HAP-1 (cell line): ENCODE results near the gene LMOD2.

Source experiments
- DNase-seq, 2 experiments: peaks; one replicate each; pipeline ENCODE4 v3.0.0-alpha.2; 2016 to 2020; ENCODE audit warnings: low spot score in 2 of 2
- H3K27me3 ChIP-seq: fragments of 250-450 bp; sonication (Bioruptor Pico); 2 replicates; pipeline ENCODE4 v1.5.1; 2020; ENCODE audit warnings: low read depth, mild to moderate bottlenecking, moderate library complexity
- H3K36me3 ChIP-seq: fragments of 250-450 bp; sonication (Bioruptor Pico); replicated peaks from 2 replicates; pipeline ENCODE4 v1.5.1; 2020; ENCODE audit warnings: mild to moderate bottlenecking
- H3K4me1 ChIP-seq: fragments of 250-450 bp; sonication (Bioruptor Pico); 2 replicates; pipeline ENCODE4 v1.5.1; 2020; ENCODE audit warnings: mild to moderate bottlenecking
- H3K4me3 ChIP-seq: fragments of 250-450 bp; sonication (Bioruptor Pico); 2 replicates; pipeline ENCODE4 v1.5.1; 2020; ENCODE audit warnings: mild to moderate bottlenecking, moderate library complexity
- H3K9me3 ChIP-seq: fragments of 250-450 bp; sonication (Bioruptor Pico); 2 replicates; pipeline ENCODE4 v1.5.1; 2020; ENCODE audit warnings: mild to moderate bottlenecking, moderate library complexity
- in situ Hi-C: fragments of 300-500 bp; cut with MboI; formaldehyde crosslinking; loops from 3 replicates; pipeline ENCODE4 v1.14.3; 2020; ENCODE audit warnings: low sequenced_read_pairs, inconsistent platforms, mixed read lengths

LMOD2 gene

DNA sequence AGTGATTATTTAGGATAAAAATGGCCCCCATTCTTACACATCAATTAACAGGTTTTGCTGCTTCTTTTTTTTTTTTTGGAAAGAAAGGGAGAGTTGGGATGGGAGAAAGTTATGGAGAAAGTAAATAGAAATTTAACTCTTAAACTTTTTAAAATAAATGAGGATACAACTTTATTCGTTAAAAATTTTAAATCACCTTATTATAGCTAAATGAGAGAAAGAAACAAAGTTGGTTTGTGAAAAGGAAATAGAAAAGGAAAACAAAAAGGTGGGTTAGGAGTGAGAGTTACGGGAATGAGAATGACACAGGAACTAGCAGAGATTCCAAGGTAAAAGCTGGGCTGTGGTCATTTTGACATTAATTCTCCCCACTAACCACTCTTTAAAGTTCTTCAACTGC, 34.9 kb downstream of the LMOD2 start:
- H3K9me3 ChIP-seq, result no peaks in the 10 kb centered on the region
- H3K36me3 ChIP-seq, result peaks cover 28% of the 10 kb centered on the region
- in situ Hi-C loops, result no loop called here
- no peak for DNase-seq
- no peak overlapping the region for H3K4me3 ChIP-seq
- H3K4me1 ChIP-seq, result peaks cover 14% of the 10 kb centered on the region
- no peaks in the 10 kb centered on the region for H3K27me3 ChIP-seq

DNA sequence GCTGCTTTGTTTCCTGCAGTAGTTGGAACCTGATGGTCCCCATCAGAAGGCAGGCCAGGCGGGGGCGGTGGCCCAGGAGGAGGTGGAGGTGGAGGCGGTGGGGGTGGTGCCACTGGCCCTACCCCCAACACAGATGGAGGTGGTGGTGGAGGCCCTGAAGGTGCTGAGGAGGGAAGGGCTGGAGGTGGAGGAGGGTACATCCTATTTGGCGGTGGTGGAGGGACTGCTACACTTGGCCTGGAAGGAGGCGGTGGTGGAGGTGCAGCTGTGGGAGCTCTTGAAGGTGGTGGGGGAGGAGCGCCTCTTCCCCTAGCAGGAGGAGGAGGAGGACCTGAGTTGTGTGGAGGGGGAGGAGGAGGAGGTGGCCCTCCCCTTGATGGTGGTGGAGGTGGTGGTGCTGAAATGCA, 36.8 kb downstream of the LMOD2 start:
- Histone ChIP-seq H3K4me3 (no peak overlapping the region), H3K4me1 (peaks cover 29% of the 10 kb centered on the region), H3K27me3 (no peaks in the 10 kb centered on the region), H3K36me3 (peaks cover 31% of the 10 kb centered on the region), H3K9me3 (no peaks in the 10 kb centered on the region)
- in situ Hi-C loops, result no loop called here
- DNase-seq, result peak in 1 of 2 experiments; percentile 42

DNA sequence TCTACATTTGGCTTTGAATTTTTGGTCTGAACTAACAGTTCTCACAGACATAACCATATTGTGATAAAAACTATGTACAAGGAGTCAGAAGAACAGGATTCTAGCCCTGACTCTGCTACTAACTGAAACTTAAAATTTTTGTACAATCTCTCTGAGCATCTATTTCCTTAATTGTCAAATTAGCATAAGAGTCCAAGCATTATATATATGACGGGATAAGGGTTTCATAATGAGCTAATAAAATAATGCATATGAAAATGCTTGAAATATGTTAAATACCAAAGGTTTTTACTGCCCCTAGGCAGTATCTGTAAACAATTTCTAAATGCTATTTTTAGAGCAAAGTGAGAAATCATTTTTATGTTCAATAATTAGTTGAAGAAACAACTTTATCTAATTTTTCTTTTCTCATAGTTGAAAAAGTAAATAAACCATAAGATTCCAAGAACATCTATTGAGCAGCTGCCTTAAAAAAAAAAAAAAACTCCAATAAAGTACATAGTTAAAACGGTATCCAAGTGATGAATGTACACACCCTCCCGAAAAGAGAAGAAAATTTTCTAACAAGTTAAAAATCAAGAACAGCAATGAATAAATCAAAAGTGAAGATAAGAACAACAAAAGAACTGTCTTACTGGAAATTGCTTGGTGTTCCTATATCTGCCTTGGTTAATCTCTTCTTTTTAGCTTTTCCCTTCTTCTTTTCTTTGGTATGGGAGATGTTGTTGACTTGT, 40.4 kb downstream of the LMOD2 start:
- DNase-seq, result peak in 1 of 2 experiments; percentile 73
- Histone ChIP-seq H3K9me3 (no peaks in the 10 kb centered on the region), H3K4me1 (peaks cover 29% of the 10 kb centered on the region), H3K36me3 (peaks cover 19% of the 10 kb centered on the region), H3K27me3 (no peaks in the 10 kb centered on the region), H3K4me3 (no peak overlapping the region)
- in situ Hi-C loops, result no loop called here

DNA sequence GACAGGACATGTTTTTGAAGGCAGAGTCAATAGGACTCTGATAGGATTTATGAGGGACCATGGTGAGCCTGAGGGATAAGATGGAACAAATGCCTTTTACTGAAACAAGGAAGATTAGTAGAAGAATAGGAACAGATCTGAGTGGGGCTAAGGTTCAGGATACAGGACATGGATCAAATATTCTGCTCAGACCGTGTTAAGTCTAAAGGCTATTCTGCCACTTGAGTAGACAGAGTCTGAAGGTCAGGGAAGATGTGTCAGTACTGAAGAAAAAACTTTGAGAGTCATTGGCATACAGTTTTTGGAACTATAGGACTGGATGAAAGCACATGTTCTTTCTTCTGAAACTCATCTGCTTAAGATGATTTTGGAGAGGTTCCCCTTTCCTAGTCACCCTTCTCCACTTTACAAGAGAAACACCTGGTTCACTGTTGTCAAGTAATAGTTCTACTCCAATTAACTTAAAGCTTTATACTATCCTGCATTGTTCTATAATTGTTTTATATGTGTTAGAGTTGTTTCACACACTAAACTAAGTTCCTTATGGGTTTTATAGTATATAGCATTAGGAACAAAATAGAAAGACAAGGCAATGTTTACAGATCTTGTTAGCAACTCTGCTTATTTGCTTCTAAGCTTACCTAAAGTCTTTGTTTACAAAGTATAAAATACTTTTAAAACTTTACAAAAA, 49.7 kb downstream of the LMOD2 start:
- Histone ChIP-seq H3K27me3 (no peaks in the 10 kb centered on the region), H3K36me3 (peaks cover 39% of the 10 kb centered on the region), H3K9me3 (no peaks in the 10 kb centered on the region), H3K4me1 (peaks cover 10% of the 10 kb centered on the region), H3K4me3 (no peak overlapping the region)
- in situ Hi-C loops, result no loop called here
- no peak for DNase-seq

GRCh38 chr7:123709525-123709924, 53.9 kb downstream of the LMOD2 start:
- Histone ChIP-seq H3K4me1 (peaks cover 22% of the 10 kb centered on the region), H3K36me3 (peaks cover 28% of the 10 kb centered on the region), H3K9me3 (no peaks in the 10 kb centered on the region), H3K27me3 (no peaks in the 10 kb centered on the region), H3K4me3 (no peak overlapping the region)
- in situ Hi-C loops, result no loop called here
- DNase-seq, result no peak

- DNase-seq, result no peak
- in situ Hi-C loops, result no loop called here
- no peak overlapping the region for H3K4me3 ChIP-seq
- no peaks in the 10 kb centered on the region for H3K9me3 ChIP-seq
- no peaks in the 10 kb centered on the region for H3K27me3 ChIP-seq
- H3K36me3 ChIP-seq, result peaks cover 20% of the 10 kb centered on the region
- peaks cover 22% of the 10 kb centered on the region for H3K4me1 ChIP-seq
Measured at GRCh38 chr7:123710683-123711082, 55.0 kb downstream of the LMOD2 start.

DNA sequence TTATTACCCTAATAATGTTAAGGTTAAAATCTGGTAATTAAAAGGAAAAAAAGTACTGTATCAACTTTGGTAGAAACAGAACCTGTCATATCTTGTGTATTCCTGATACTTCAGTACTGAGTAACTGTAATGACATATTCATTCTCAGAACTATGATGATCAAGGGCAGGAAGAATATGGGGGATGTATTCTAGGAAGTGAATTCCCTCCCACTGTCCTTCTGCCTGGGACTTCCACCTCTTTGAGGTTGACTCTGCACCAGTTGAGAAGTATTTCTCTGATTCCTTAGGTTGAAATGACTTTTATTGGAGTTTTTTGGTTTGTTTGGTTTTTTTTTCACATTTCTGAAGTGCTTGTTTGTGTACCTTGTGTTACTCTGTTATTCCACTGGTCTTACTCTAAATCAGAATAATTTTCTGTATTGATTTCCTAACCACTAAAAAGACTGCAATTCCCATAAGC, 56.2 kb downstream of the LMOD2 start:
- in situ Hi-C loops, result no loop called here
- H3K9me3 ChIP-seq, result no peaks in the 10 kb centered on the region
- no peak for DNase-seq
- no peaks in the 10 kb centered on the region for H3K27me3 ChIP-seq
- no peak overlapping the region for H3K4me3 ChIP-seq
- H3K36me3 ChIP-seq, result peaks cover 14% of the 10 kb centered on the region
- peaks cover 22% of the 10 kb centered on the region for H3K4me1 ChIP-seq

- Histone ChIP-seq H3K27me3 (no peaks in the 10 kb centered on the region), H3K4me3 (no peak overlapping the region), H3K4me1 (peaks cover 22% of the 10 kb centered on the region), H3K9me3 (no peaks in the 10 kb centered on the region), H3K36me3 (peaks cover 8% of the 10 kb centered on the region)
- in situ Hi-C loops, result no loop called here
- no peak for DNase-seq
Measured at GRCh38 chr7:123712619-123713018, 57.0 kb downstream of the LMOD2 start.
